ENCODE results near the gene FARS2.

The FARS2 gene

DNA sequence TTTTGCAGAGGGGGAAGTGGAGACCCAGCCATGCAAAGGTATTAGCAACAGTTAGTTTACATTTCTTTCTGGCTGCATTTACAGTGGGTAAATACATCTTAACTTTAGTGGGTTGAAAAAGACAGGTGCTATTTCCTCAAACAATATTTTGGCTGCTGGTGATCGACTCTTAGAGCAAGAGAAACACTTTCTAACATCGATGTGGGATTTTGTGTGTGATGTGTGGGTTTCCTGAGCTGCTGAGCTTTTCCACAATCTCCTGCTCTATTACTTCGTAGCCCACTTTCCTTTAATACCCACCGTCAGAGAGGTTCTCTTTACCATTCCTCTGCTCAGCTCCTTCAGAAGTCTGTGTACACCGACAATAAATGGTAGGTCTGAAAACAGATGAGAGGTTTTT lies 406.4 kb downstream of the FARS2 start:
- no peak for DNase-seq (ENCODE audit: low read depth)
- no peak for TF ChIP-seq CTCF (IDR thresholded peaks at IDR 0.05; ENCODE audit: low read depth, low read length, missing control alignments)
- H3K4me3 ChIP-seq (ENCODE audit: low read depth, low read length) = no peak overlapping the region

- DNase-seq (ENCODE audit: low read depth) = no peak
- no peak for TF ChIP-seq CTCF (IDR thresholded peaks at IDR 0.05; ENCODE audit: low read depth, low read length, missing control alignments)
- H3K4me3 ChIP-seq (ENCODE audit: low read depth, low read length) = no peak overlapping the region
Observed at GRCh38 chr6:5670381-5670780, 409.1 kb downstream of the FARS2 start.

GRCh38 chr6:5670811-5671561 lies 409.7 kb downstream of the FARS2 start:
- no peak overlapping the region for H3K4me3 ChIP-seq (ENCODE audit: low read depth, low read length)
- TF ChIP-seq CTCF (IDR thresholded peaks at IDR 0.05; ENCODE audit: low read depth, low read length, missing control alignments) = no peak
- peak; percentile 22 for DNase-seq (ENCODE audit: low read depth)

- no peak for DNase-seq (ENCODE audit: low read depth)
- no peak overlapping the region for H3K4me3 ChIP-seq (ENCODE audit: low read depth, low read length)
- no peak for TF ChIP-seq CTCF (IDR thresholded peaks at IDR 0.05; ENCODE audit: low read depth, low read length, missing control alignments)
Observed at GRCh38 chr6:5671601-5672559, 410.6 kb downstream of the FARS2 start.

- no peak for TF ChIP-seq CTCF (IDR thresholded peaks at IDR 0.05; ENCODE audit: low read depth, low read length, missing control alignments)
- DNase-seq (ENCODE audit: low read depth) = no peak
- no peak overlapping the region for H3K4me3 ChIP-seq (ENCODE audit: low read depth, low read length)
Observed at GRCh38 chr6:5672581-5673011, 411.3 kb downstream of the FARS2 start.

DNA sequence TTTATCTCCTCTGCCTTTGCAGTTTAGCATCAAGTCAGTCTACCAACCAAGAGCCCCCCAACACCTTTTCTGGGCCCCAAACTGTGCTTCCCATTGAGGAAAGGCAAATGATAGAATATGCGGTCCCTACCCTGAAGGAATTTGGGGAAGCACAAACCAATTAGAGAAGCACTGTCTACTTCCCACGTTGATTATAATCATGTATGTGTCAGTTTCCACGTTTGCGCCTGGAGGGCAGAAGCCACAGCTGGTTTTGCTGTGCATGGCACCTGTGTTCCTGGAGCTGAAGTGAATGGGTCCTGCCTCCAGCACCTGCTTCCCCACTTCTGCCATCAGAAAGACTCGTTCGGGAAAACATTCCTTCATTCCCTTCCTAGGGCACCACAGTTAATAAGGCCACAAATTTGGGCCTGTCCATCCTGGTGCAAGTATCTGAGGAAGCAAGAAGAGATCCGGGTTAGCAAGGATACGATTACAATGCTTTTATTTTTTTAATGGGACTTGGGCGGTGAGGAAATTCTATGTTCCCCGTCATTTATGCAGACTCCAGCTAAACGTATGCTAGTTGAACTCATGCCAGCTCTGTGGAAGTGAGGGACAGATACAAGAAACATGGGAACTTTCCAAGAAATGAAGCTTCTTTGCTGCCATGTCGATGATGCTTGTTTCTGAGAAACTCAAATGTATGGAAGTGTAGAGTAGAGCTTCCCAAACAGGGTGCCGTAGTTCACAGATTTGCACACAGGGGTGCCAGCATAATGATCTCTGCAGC lies 411.9 kb downstream of the FARS2 start:
- TF ChIP-seq CTCF (IDR thresholded peaks at IDR 0.05; ENCODE audit: low read depth, low read length, missing control alignments) = no peak
- no peak overlapping the region for H3K4me3 ChIP-seq (ENCODE audit: low read depth, low read length)

More for the DNA sequence above, 411.9 kb downstream of the FARS2 start:
- no peak for DNase-seq (ENCODE audit: low read depth)

Data from GM12864 (cell line).